ENCODE data around the gene SLC24A3. TPM values are rescaled to one million over a fixed set of nuclear protein-coding genes. Genes with fewer than 3 reads are reported as not detected.

The SLC24A3 gene
- polyA plus RNA-seq, 1 donor (not counting 4 experiments of a cell fraction or from before 2014, with no cell fraction given) = 0.17 TPM

GRCh38 chr20:19713822-19714578, 501.6 kb downstream of the SLC24A3 start:
- Histone ChIP-seq H4K20me1 (ENCODE audit: control insufficient read depth, extremely low read depth, insufficient read depth, low read length) (no peaks in the 10 kb centered on the region), H3K4me2 (ENCODE audit: control insufficient read depth, extremely low read depth, insufficient read depth, low read depth, low read length) (no peak overlapping the region), H3K9me3 (ENCODE audit: control insufficient read depth, low read depth, low read length) (peaks cover 2% of the 10 kb centered on the region), H3K27me3 (ENCODE audit: control insufficient read depth, extremely low read depth, insufficient read depth, low read length) (peaks cover 6% of the 10 kb centered on the region), H3K36me3 (ENCODE audit: control insufficient read depth in 2 of 2, extremely low read depth in 1 of 2, insufficient read depth in 2 of 2, low read length in 2 of 2) (no peaks in the 10 kb centered on the region), H3K4me1 (ENCODE audit: control insufficient read depth, extremely low read depth, insufficient read depth, low read length) (no peaks in the 10 kb centered on the region), H3K9ac (ENCODE audit: control insufficient read depth, extremely low read depth, insufficient read depth, low read length) (no peak overlapping the region), H3K9me1 (ENCODE audit: control insufficient read depth, extremely low read depth, insufficient read depth, low read length) (no peaks in the 10 kb centered on the region), H2AFZ (ENCODE audit: control insufficient read depth, low read length) (no peak overlapping the region), H3K79me2 (ENCODE audit: control insufficient read depth, insufficient read depth, low read length) (no peaks in the 10 kb centered on the region), H3K27ac (ENCODE audit: control insufficient read depth, insufficient read depth, low read length) (no peak overlapping the region), H3K4me3 (ENCODE audit: control insufficient read depth in 2 of 3, extremely low read depth in 1 of 3, insufficient read depth in 2 of 3, low read depth in 1 of 3, low read length in 3 of 3) (no peak overlapping the region)
- no peak for TF ChIP-seq EZH2 (IDR thresholded peaks at IDR 0.05; ENCODE audit: low read length)
- TF ChIP-seq CTCF (optimal IDR thresholded peaks at IDR 0.05 in 1 of 3, IDR thresholded peaks at IDR 0.05 in 1 of 3, conservative IDR thresholded peaks at IDR 0.05 in 1 of 3; ENCODE audit: extremely low read depth in 1 of 3, insufficient read depth in 2 of 3, low read length in 3 of 3) = no peak
- dilution Hi-C loops (cut with MboI; ENCODE audit: extremely low pct_ligation_motif_present, low sequenced_read_pairs) = no loop called here
- FAIRE-seq (no peak), DNase-seq (ENCODE audit: low read depth, low spot score) (no peak)

- no peaks in the 10 kb centered on the region for H3K9me1 ChIP-seq (ENCODE audit: control insufficient read depth, extremely low read depth, insufficient read depth, low read length)
- no peak overlapping the region for H3K27ac ChIP-seq (ENCODE audit: control insufficient read depth, insufficient read depth, low read length)
- H3K79me2 ChIP-seq (ENCODE audit: control insufficient read depth, insufficient read depth, low read length) = no peaks in the 10 kb centered on the region
- H3K4me1 ChIP-seq (ENCODE audit: control insufficient read depth, extremely low read depth, insufficient read depth, low read length) = no peaks in the 10 kb centered on the region
- no peak overlapping the region for H3K9ac ChIP-seq (ENCODE audit: control insufficient read depth, extremely low read depth, insufficient read depth, low read length)
- peaks cover 11% of the 10 kb centered on the region for H3K27me3 ChIP-seq (ENCODE audit: control insufficient read depth, extremely low read depth, insufficient read depth, low read length)
- no peak overlapping the region for H3K4me2 ChIP-seq (ENCODE audit: control insufficient read depth, extremely low read depth, insufficient read depth, low read depth, low read length)
- dilution Hi-C loops (cut with MboI; ENCODE audit: extremely low pct_ligation_motif_present, low sequenced_read_pairs) = no loop called here
- TF ChIP-seq EZH2 (IDR thresholded peaks at IDR 0.05; ENCODE audit: low read length) (no peak), CTCF (optimal IDR thresholded peaks at IDR 0.05 in 1 of 3, IDR thresholded peaks at IDR 0.05 in 1 of 3, conservative IDR thresholded peaks at IDR 0.05 in 1 of 3; ENCODE audit: extremely low read depth in 1 of 3, insufficient read depth in 2 of 3, low read length in 3 of 3) (no peak)
- no peaks in the 10 kb centered on the region for H3K36me3 ChIP-seq (ENCODE audit: control insufficient read depth in 2 of 2, extremely low read depth in 1 of 2, insufficient read depth in 2 of 2, low read length in 2 of 2)
- no peaks in the 10 kb centered on the region for H4K20me1 ChIP-seq (ENCODE audit: control insufficient read depth, extremely low read depth, insufficient read depth, low read length)
- H3K9me3 ChIP-seq (ENCODE audit: control insufficient read depth, low read depth, low read length) = peaks cover 2% of the 10 kb centered on the region
- H2AFZ ChIP-seq (ENCODE audit: control insufficient read depth, low read length) = no peak overlapping the region
- DNase-seq (ENCODE audit: low read depth, low spot score) (no peak), FAIRE-seq (no peak)
- no peak overlapping the region for H3K4me3 ChIP-seq (ENCODE audit: control insufficient read depth in 2 of 3, extremely low read depth in 1 of 3, insufficient read depth in 2 of 3, low read depth in 1 of 3, low read length in 3 of 3)
These were observed 502.1 kb downstream of the SLC24A3 start for GRCh38 chr20:19714579-19714840.
